ENCODE results near the gene TUT1.

TUT1 gene

GRCh38 chr11:62539238-62539925, 51.9 kb downstream of the TUT1 start:
- no peak for DNase-seq

GRCh38 chr11:62538470-62539237, 52.7 kb downstream of the TUT1 start:
- no peak for DNase-seq

- no peak for DNase-seq
These were observed 54.9 kb downstream of the TUT1 start for GRCh38 chr11:62536301-62536957.

GRCh38 chr11:62535802-62536201, 55.5 kb downstream of the TUT1 start:
- DNase-seq = no peak

- DNase-seq = no peak
These were observed 56.4 kb downstream of the TUT1 start for GRCh38 chr11:62534779-62535545.

- no peak for DNase-seq
These were observed 59.2 kb downstream of the TUT1 start for GRCh38 chr11:62532096-62532495.

Data from midbrain (tissue), 1 donor.